Left lung (tissue), 10 donors: Measurements from ENCODE around the gene TGFBR3L. TPM values are rescaled to one million over a fixed set of nuclear protein-coding genes. Genes with fewer than 3 reads are reported as not detected.

Experiments
- ATAC-seq: fragments of 200-7000 bp; cut with Tn5 transposase; one replicate; pipeline ENCODE4 v1.9.1; 2020; ENCODE audit warnings: moderate library complexity
- DNase-seq, 4 donors: peaks; one replicate each; pipeline ENCODE4 v3.0.0-alpha.2; 2013 to 2020
- H3K27ac ChIP-seq, 2 donors: fragments of 200-600 bp; sonication (generic) in 1 of 2; one replicate each; pipeline versions ENCODE4 v1.5.0 to v1.8.0; 2020 to 2021
- H3K27me3 ChIP-seq, 2 donors: fragments of 200-600 bp; sonication (generic) in 1 of 2; one replicate each; pipeline versions ENCODE4 v1.5.0 to v1.8.0; 2020 to 2021
- H3K36me3 ChIP-seq, 2 donors: fragments of 200-600 bp; sonication (generic) in 1 of 2; one replicate each; pipeline versions ENCODE4 v1.5.0 to v1.8.0; 2020 to 2021
- H3K4me1 ChIP-seq, 2 donors: fragments of 200-600 bp; one replicate each; pipeline ENCODE4 v1.8.0; 2021
- H3K4me3 ChIP-seq, 2 donors: fragments of 200-600 bp; sonication (generic) in 1 of 2; one replicate each; pipeline versions ENCODE4 v1.5.0 to v1.8.0; 2020 to 2021; ENCODE audit warnings: mild to moderate bottlenecking in 1 of 2
- H3K9me3 ChIP-seq, 2 donors: fragments of 200-600 bp; sonication (generic) in 1 of 2; one replicate each; pipeline versions ENCODE4 v1.5.0 to v1.8.0; 2020 to 2021
- intact Hi-C, 2 donors: fragments of 100-400 bp; cut with DNase I; formaldehyde crosslinking; loops; one replicate each; pipeline versions ENCODE4 v1.11.2 to v1.14.2; 2022
- polyA plus RNA-seq, 6 donors: library from polyadenylated mRNA; unstranded; fragments of 120-200 nt; gene quantifications; one replicate each; pipeline ENCODE4 v1.2.1, GENCODE V29; 2013; ENCODE audit not compliant: insufficient read length in 6 of 6
- total RNA-seq, 2 donors: library from RNA; stranded (reverse); fragmentation: NEBNext Ultra II Directional; extraction: Animal tissue kit (Norgen Biotek cat#: 25700); gene quantifications; one replicate each; pipeline ENCODE4 v1.2.1, GENCODE V29; 2021
- TF ChIP-seq, protein P1 (sequence below), 2 donors: fragments of 200-600 bp; sonication (generic) in 1 of 2; IDR thresholded peaks; one replicate each; pipeline versions ENCODE4 v1.5.0 to v1.8.0; 2021; ENCODE audit warnings: antibody characterized with exemption in 2 of 2
- donor health status: DM: no; HTN: yes; CAD: no.
- donor health status: DM: no; HTN: no; CAD: no.

Gene TGFBR3L
- total and polyA plus RNA-seq, 8 donors: 0.11 to 0.55 (median 0.24) TPM; not detected in 2

DNA sequence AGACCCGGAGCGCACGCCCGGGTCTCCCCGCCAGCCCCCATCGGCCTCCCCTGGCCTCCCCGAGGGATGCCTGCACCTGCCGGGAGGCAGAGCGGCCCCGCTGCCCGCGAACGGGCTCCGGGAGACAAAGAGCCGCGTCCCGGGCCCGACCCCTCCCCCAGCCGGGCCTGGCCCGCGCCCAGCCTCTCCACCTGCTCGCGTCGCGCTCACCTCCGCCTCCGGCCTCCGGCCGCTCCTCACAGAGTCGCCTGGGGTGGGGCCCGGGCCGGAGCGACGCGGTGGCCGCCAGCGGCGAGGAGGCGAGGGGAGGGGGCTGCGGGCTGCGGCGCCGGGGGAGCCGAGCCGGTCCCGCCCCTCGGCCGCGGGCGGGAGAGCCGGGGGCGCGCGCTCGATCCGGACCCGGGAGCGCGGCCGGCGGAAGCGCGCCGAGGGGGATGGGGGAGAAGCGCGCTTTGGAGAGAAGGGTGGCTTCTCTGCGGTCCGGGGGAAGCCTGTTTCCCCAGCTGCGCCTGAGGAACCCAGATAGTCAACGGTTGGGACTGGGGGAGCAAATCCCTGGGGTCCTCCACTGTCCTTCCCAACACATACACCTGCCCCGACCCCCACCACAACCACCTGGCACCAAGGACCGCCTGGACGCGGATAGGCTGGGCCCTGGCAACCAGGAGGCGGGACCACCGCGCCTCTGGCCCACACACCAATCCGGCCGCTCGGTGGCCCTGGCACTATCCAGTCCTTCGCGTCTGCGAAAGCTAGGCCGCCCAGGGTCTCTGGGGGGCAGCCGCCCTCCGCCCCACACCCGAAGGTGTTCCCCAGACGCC lies 40.3 kb upstream of the TGFBR3L start, which contains the start of gene PRR36:
TSS of gene PRR36 (minus strand) at position 315 of the 821 bp plus-strand sequence. CDS start 701 bp downstream, outside the sequence.
- intact Hi-C loops: no loop called here
- H3K4me3 ChIP-seq: peak within 1 kb of the TSS; percentile 7 to 35
- no peaks in the 10 kb centered on the region for H3K36me3 ChIP-seq
- peaks cover 27 to 56% of the 10 kb centered on the region in 2 donors for H3K27me3 ChIP-seq
- DNase-seq: peak in 1 of 4 donors; percentile 82
- peaks cover 3 to 39% of the 10 kb centered on the region in 2 donors for H3K4me1 ChIP-seq
- TF ChIP-seq, protein P1, sequence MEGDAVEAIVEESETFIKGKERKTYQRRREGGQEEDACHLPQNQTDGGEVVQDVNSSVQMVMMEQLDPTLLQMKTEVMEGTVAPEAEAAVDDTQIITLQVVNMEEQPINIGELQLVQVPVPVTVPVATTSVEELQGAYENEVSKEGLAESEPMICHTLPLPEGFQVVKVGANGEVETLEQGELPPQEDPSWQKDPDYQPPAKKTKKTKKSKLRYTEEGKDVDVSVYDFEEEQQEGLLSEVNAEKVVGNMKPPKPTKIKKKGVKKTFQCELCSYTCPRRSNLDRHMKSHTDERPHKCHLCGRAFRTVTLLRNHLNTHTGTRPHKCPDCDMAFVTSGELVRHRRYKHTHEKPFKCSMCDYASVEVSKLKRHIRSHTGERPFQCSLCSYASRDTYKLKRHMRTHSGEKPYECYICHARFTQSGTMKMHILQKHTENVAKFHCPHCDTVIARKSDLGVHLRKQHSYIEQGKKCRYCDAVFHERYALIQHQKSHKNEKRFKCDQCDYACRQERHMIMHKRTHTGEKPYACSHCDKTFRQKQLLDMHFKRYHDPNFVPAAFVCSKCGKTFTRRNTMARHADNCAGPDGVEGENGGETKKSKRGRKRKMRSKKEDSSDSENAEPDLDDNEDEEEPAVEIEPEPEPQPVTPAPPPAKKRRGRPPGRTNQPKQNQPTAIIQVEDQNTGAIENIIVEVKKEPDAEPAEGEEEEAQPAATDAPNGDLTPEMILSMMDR (IDR thresholded peaks at IDR 0.05): no peak
- H3K9me3 ChIP-seq: no peaks in the 10 kb centered on the region
- peak; percentile 53 for ATAC-seq
- no peak within 1 kb of the TSS for H3K27ac ChIP-seq

DNA sequence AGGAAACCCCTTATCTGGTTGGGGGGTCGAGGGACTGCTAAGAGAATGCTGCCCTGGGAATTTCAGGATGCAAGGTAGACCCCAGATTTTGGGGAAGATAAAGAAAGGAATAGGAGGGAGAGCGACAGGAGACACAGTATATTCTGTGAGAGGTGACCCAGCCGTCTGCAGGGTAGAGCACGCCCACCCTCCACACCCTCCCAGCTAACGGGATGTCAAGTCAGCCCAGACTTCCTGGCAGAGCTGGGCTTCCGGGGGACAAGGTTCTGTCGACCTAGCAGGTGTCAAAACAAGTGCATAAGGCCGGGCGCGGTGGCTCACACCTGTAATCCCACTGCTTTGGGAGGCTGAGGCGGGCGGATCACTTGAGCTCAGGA lies 39.7 kb upstream of the TGFBR3L start:
- intact Hi-C loops: no loop called here
- Histone ChIP-seq H3K27me3 (peaks cover 27 to 53% of the 10 kb centered on the region in 2 donors), H3K36me3 (no peaks in the 10 kb centered on the region), H3K4me3 (peak overlapping the region in 1 of 2 donors; percentile 35), H3K27ac (no peak overlapping the region), H3K9me3 (no peaks in the 10 kb centered on the region), H3K4me1 (peaks cover 3 to 33% of the 10 kb centered on the region in 2 donors)
- DNase-seq: no peak
- TF ChIP-seq, protein P1 (IDR thresholded peaks at IDR 0.05): no peak
- ATAC-seq: no peak

DNA sequence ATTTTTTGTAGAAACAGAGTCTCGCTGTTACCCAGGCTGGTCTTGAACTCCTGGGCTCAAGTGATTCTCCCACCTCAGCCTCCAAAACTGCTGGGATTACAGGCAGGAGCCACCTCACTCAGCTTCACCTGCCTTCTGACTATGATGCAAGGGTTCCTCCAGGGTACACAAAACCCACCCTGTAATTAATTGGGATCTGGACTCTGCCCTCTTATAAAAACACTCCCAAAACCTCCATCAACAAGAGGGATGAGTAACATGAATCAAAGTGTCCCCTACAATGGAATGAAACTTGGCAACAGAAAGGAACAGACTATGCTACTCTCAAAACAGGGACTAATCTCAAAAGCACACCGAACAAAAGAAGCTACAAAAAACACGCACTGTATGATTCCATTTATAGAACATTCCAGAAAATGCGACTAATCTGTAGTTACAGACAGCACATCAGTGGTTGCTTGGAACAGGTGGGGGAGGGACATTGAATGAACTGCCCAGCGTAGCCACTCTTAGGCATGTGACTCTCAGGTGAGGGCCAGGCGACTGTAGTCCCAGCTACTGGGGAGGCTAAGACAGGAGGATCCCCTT lies 37.3 kb upstream of the TGFBR3L start:
- DNase-seq: no peak
- peaks cover 1 to 17% of the 10 kb centered on the region in 2 donors for H3K4me1 ChIP-seq
- H3K27me3 ChIP-seq: peaks cover 25 to 46% of the 10 kb centered on the region in 2 donors
- H3K36me3 ChIP-seq: no peaks in the 10 kb centered on the region
- no peaks in the 10 kb centered on the region for H3K9me3 ChIP-seq
- TF ChIP-seq, protein P1 (IDR thresholded peaks at IDR 0.05): no peak
- H3K4me3 ChIP-seq: no peak overlapping the region
- no peak for ATAC-seq
- intact Hi-C loops: no loop called here
- no peak overlapping the region for H3K27ac ChIP-seq

DNA sequence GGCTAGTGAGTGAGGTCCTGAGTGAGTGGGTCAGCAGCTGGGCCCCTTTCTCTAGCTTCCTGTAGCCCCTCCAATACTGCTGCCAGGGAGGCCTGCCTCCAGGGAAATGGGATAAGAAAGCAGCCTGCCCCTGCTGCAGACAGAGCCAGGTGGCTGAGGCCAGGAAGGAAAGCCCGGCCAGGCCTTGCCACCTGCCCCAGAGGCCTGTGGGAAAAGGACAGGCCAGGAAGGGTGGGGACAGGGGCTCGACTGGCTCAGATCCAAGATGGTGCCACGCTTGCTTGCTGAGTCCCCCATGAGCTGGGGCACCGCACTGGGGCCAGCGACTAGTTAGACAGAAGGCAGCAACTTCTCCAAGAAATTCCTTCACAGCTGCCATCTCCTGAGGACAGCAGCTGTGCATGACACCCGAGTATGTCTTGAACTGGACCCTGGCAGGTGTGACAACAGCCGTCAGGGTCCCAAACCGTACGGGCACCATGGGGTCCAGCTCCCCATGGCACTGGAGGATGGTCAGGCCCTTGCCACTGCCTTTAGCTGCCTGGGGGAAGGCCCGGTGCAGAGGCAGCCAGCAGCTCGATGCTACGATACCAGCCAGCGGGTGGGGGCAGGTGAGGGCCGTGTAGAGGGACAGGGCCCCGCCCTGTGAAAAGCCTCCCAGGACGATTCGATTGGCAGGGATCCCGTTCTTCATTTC lies 35.4 kb upstream of the TGFBR3L start:
- intact Hi-C loops: no loop called here
- Histone ChIP-seq H3K27ac (no peak overlapping the region), H3K27me3 (peaks cover 7 to 27% of the 10 kb centered on the region in 2 donors), H3K36me3 (no peaks in the 10 kb centered on the region), H3K4me3 (no peak overlapping the region), H3K9me3 (no peaks in the 10 kb centered on the region), H3K4me1 (peaks cover 0 to 4% of the 10 kb centered on the region in 2 donors)
- ATAC-seq (no peak), DNase-seq (no peak)
- TF ChIP-seq, protein P1 (IDR thresholded peaks at IDR 0.05): no peak

DNA sequence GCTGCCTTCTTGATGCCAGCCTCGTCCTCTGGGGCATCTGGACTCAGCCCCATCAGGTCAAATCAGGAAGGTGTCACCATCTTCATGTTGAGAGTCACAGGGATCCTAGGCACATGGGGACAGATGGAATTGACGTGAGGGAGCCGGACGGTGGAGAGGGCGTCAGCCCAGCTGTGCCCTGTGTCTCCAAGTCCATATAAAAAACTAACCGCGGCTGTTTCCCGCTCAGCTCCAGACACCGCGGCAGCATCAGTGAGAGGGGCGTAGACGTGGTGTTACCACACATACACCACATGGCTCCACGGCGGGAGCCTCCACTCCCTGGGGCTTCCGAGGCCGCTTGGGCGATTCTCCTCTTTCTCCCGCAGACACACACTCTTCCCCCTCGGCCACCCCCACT lies 34.8 kb upstream of the TGFBR3L start:
- no peak overlapping the region for H3K4me3 ChIP-seq
- no peak overlapping the region for H3K27ac ChIP-seq
- TF ChIP-seq, protein P1 (IDR thresholded peaks at IDR 0.05): no peak
- no peak for DNase-seq
- H3K9me3 ChIP-seq: no peaks in the 10 kb centered on the region
- intact Hi-C loops: no loop called here
- no peaks in the 10 kb centered on the region for H3K36me3 ChIP-seq
- no peak for ATAC-seq
- peaks cover 7 to 21% of the 10 kb centered on the region in 2 donors for H3K27me3 ChIP-seq
- no peaks in the 10 kb centered on the region for H3K4me1 ChIP-seq
